Endometrium (tissue), 2 donors: Measurements from ENCODE around the gene WFDC11.
"Not testable (repeated sequence)": the region's sequence is repeated elsewhere in the genome, so short reads cannot be mapped to it uniquely, and the experiment has no call there.

Source experiments
- FAIRE-seq: peaks from 2 replicates; lab custom pipeline; 2012; peaks lifted over from hg19 to GRCh38; lab: Jason Lieb, UNC
- donor health status: control.
- donor health status: control.

WFDC11 gene

DNA sequence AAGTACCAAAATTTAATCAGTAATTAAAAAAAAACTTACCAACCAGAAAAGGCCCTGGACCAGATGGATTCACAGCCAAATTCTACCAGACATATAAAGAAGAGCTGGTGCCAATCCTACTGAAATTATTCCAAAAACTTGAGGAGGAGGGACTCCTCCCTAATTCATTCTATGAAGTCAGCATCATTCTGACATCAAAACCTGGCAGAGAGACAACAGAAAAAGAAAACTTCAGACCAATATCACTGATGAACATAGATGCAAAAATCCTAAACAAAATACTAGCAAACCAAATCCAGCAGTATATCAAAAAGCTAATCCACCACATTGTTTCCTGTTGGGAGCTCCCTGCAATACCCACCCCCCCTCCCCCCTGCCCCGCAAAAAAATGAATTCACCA is at the start of gene WFDC11:
Gene WFDC11, minus strand, starts transcription at position 101 of the 400 bp plus-strand sequence. CDS start 19,639 bp downstream, outside the sequence.
- FAIRE-seq: no peak

DNA sequence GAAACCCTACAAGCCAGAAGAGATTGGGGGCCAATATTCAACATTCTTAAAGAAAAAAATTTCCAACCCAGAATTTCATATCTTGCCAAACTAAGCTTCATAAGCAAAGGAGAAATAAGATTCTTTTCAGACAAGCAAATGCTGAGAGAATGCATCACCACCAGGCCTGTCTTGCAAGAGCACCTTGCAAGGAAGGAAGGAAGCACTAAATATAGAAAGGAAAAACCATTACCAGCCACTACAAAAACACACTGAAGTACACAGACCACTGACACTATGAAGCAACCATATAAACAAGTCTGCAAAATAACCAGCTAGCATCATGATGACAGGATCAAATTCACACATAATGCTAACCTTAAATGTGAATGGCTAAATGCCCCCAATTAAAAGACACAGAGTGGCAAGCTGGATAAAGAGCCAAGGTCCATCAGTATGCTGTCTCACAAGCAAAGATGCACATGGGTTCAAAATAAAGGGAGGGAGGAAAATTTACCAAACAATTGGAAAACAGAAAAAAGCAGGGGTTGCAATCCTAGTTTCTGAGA is 46.2 kb upstream of the WFDC11 start:
- not testable (repeated sequence) for FAIRE-seq

DNA sequence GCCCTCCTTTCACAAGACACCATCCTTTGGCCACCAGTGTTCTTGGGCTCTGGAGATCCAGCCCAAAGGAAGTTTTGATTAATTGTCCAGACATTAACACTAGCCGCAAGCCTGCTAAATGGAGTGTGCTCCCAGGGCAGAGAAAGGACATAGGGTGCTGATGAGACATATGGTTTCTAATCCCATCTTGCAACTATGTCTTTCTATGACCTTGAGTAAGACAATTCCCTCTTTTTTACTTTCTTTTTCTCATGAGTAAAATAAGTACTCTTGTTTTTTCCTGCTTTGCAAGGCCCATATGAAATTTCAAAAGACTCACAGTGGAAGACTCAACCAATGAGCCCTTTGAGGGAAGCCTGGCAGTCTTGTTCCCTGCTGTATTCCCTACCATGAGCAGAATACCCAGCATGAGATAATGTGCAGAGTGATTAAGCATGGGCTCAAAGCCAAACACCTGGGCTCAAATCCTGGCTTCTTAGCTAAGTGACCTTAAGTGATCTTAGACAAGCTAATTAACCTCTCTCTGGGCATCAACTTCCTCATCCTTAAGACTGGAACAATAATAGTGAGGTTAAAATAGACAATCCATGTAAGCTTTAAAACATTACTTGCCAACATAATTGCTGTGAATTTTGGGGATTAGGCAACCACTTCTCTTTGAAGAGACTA is 35.1 kb upstream of the WFDC11 start, which contains the start of gene WFDC10B:
Gene WFDC10B, minus strand, starts transcription at position 51 of the 669 bp plus-strand sequence. CDS start 19,027 bp downstream, outside the sequence.
- FAIRE-seq: no peak

DNA sequence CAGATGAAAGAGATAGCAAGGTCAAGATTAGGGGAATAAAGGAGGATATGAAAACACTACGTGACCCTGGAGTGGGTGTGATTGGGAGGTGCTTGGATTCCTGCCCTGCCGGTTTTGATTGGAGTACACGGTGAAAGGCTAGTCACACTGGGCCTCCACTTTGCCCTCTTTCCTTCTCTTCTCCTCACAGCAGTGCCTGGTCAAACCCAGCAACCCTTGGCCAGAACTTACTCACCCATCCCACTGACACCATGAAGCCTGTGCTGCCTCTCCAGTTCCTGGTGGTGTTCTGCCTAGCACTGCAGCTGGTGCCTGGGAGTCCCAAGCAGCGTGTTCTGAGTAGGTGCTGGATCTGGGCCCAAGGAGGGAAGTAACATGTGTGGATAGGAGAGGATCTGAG is 31.8 kb upstream of the WFDC11 start, which contains the start of gene WFDC13:
Gene WFDC13, plus strand, starts transcription at position 166 of the 400 bp plus-strand sequence. Its CDS starts 86 bp downstream, at position 252.
- FAIRE-seq: no peak

DNA sequence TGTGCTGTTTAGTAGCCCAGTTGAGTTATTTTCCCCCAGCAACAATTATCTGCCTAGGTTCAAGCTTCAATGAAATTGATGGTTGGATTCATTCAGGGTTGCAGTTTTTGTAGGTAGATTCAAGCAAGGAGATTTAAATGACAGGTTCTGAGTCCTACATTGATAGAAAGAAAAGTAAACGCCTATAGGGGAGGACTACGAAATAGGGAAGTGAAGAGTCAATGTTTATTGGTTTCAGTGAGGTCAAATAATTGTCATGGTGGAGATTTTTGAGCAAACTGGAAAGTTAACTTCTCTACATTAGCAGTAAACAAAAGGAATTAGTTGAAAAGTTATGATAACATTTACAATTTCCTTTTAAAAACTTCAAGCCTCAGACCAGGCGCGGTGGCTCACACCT is 31.1 kb upstream of the WFDC11 start:
- FAIRE-seq: no peak

DNA sequence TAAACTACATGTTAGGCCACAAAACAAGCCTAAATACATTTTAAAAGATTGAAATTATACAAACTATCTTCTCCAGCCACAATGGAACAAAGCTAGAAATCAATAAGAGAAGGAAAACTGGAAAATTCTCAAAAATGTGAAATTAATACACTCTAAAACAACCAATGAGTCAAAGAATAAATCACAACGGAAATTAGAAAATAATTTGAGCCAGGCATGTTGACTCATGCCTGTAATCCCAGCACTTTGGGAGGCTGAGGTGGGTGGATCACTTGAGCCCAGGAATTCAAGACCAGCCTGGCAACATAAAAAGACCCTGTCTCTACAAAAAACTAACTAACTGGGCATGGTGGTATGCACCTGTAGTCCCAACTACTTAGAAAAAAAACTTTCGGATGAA is 25.5 kb upstream of the WFDC11 start:
- FAIRE-seq: no peak

DNA sequence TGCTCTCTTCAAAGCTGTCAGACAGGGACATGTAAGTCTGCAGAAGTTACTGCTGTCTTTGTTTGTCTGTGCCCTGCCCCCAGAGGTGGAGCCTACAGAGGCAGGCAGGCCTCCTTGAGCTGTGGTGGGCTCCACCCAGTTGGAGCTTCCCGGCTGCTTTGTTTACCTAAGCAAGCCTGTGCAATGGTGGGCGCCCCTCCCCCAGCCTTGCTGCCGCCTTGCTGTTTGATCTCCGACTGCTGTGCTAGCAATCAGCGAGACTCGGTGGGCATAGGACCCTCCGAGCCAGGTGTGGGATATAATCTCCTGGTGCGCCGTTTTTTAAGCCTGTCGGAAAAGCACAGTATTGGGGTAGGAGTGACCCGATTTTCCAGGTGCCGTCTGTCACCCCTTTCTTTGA is 23.3 kb upstream of the WFDC11 start:
- FAIRE-seq: not testable (repeated sequence)

DNA sequence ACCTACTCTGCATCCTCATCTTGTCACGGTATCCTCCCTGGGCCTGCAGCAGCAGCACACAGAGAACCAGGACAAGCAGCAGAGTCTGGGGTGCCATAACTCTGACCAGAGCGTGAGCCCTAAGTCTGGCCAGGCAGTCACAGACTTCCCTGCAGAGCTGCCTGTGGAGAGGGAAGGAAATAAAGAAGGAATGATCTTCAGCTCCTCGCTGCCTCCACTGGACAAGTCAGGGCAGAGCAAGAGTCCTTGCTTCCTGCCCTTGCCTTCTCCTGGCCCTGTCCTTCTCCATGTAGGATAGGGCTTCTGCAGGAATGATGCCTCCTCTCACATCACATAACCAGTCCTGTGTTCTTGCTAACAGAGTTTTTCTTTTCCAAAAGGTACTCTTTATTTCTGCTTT is 15.9 kb upstream of the WFDC11 start:
- FAIRE-seq: no peak

DNA sequence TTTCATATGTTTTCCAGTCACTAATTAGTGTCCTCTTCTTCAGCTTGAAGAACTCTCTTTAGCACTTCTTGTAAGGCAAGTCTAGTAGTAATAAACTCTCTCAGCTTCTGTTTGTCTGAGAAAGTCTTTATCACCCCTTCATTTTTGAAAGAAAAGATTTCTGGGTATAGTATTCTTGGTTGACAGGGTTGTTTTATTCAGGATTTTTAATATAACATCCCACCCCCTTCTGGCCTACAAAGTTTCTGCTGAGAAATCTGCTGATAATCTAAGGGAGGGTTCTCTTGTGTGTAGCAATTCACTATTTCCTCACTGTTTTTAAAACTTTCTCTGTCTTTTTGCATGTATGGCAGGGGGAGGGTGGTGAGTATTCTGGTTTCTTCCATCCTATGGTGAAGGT is 9.6 kb upstream of the WFDC11 start:
- FAIRE-seq: no peak

DNA sequence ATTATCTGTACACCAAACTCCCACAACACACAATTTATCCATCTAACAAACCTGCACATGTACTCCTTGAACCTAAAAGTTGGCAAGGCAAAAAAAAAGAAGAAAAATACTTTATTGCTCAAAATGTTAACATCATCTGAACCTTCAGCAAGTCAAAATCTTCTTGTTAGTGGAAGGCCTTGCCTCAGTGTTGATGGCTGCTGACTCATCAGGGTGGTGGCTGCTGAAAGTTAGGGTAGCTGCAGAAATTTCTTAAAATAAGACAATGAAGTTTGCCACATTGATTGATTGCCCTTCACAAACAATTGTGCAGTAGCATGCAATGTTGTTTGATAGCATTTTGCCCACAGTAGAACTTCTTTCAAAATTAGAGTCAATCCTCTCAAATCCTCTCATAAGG is 2.7 kb upstream of the WFDC11 start:
- no peak for FAIRE-seq

DNA sequence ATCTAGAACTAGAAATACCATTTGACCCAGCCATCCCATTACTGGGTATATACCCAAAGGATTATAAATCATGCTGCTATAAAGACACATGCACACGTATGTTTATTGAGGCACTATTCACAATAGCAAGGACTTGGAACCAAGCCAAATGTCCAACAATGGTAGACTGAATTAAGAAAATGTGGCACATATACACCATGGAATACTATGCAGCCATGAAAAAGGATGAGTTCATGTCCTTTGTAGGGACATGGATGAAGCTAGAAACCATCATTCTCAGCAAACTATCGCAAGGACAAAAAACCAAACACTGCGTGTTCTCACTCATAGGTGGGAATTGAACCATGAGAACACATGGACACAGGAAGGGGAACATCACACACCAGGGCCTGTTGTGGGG is 13.0 kb downstream of the WFDC11 start:
- FAIRE-seq: not testable (repeated sequence)

DNA sequence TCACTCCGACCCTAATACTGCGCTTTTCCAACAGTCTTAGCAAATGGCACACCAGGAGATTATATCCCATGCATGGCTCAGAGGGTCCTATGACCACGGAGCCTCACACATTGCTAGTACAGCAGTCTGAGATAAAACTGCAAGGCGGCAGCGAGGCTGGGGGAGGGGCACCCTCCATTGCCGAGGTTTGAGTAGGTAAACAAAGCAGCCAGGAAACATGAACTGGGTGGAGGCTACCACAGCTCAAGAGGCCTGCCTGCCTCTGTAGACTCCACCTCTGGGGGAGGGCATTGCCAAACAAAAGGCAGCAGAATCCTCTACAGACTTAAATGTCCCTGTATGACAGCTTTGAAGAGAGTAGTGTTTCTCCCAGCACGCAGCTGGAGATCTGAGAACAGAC is 18.3 kb downstream of the WFDC11 start:
- FAIRE-seq: not testable (repeated sequence)

DNA sequence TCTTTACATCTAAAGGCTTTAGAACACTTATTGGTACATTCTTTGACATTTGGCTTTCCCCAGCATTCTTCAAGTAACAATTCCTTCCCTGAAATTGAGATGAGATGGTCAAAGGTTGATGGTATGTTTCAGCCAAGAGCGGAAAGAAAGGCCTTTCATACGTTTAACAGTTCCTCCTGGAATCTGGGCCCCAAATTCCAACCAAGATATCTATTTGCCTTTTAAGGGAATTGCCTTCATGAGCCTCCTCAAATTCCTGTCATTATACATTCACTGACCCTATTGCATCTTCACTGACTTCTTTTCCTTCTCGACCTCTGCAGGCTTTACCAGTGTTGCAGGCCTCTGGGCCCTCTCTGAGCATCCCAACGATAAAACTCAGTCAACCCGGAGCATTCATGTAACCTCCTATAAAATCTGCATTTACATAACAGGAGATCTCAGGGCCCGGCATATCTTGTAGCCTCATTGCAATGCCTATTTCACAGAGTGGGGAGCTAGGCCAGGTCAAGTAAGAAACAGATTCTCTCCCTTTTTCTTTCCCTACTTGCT is 20.7 kb downstream of the WFDC11 start:
- no peak for FAIRE-seq

DNA sequence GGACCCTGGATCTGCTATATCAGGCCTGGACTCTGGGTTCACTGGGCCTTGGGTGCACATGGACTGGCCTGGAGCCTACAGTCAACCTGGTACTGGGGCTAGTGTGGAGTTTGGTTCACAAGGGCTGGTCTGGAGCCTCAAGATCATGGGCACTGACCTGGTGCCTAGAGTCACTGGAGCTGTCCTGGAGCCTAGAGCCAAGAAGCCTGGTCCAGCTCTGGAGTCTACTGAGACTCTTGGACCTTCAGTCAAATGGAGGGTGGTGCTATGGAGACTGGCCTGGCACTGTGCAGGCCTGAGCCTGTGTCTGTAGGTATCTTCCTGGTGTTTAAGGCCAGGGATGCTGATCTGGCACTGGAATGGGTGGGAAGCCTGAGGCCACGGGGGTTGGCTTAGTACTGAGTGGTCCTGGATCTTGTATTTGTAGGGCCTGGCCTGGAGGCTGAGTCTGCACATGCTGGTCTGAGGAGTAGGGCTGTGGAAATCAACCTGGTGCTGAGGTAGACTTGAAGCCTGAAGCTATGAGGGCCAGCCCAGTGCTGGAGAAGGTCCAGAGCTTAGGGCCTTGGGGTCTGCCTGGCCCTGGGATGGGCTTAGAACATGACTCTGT is 22.5 kb downstream of the WFDC11 start:
- FAIRE-seq: no peak

DNA sequence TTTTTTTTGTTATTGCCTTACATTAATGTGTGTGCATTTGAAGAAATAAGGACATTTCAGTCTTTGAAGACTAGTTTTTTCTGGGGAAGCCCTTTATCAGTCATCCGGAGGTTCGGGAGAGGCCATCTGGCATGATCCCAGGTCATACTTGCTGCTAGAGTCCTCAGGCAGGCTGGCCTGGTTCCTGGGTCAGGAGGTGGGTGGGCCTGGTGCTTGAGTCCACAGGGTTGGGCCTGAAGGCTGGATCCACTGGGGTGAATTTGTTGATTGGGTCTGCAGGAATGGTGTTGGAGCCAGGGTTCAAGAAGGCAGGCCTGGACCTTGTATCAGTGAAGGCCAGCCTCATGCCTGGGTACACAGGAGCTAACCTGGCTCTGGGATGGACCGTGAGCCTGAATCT is 23.2 kb downstream of the WFDC11 start:
- no peak for FAIRE-seq

DNA sequence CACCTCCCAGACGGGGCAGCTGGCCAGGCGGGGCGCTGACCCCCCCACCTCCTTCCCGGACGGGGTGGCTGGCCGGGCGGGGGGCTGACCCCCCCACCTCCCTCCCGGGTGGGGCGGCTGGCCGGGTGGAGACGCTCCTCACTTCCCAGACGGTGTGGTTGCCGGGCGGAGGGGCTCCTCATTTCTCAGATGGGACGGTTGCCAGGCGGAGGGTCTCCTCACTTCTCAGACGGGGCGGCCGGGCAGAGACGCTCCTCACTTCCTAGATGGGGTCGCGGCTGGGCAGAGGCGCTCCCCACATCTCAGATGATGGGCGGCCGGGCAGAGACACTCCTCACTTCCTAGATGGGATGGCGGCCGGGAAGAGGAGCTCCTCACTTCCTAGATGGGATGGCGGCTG is 24.2 kb downstream of the WFDC11 start:
- FAIRE-seq: not testable (repeated sequence)

DNA sequence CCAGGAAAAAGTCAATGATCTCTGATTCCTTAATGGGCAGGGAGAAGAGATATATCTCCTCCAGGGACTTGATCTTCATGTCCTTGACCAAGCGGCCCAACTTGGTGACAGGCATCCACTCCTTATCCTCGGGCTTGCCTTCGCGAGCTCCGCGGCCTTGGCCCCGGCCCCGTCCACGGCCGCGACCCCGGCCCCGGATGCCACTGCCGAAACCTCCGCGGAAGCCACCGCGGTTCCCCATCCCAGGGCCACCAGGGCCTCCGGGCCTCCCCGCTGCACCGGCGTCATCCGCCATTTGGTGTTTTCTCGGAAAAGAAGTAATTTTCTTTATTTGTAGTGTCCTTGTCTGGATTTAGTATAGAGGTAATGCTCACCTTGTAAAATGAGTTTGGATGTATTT is 29.0 kb downstream of the WFDC11 start:
- not testable (repeated sequence) for FAIRE-seq

DNA sequence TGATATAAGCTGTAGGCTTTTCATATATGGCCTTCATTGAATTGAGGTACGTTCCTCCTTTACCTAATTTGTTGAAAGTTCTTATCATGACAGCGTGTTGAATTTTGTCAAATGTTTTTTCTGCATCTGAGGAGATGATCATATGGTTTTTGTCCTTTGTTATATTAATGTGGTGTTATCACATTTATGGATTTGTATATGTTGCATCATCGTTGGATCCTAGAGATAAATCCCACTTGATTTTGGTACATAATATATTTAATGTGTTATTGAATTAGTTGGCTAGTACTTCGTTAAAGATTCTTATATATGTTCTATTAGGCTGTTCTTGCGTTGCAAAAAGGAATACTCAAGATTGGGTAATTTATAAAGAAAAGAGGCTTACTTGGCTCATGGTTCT is 30.4 kb downstream of the WFDC11 start:
- no peak for FAIRE-seq

DNA sequence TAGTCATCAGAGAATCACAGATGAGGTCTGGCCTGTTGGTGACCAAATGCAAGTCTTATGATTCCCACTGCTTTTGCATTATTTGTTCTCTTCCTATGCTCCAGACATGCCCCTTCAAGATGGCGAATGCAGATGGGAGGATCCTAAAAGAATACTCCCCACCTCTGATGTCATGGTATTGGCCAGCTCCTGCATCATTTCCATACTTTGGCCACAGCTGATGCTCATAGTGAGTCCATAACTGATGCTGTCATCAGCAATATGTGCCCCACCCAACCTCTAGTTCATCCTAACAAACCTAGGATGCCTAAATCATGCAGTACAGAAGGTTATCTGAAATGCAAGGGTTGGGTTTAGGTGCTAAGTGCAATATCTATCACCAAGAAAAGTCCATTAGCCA is 33.5 kb downstream of the WFDC11 start:
- FAIRE-seq: no peak

DNA sequence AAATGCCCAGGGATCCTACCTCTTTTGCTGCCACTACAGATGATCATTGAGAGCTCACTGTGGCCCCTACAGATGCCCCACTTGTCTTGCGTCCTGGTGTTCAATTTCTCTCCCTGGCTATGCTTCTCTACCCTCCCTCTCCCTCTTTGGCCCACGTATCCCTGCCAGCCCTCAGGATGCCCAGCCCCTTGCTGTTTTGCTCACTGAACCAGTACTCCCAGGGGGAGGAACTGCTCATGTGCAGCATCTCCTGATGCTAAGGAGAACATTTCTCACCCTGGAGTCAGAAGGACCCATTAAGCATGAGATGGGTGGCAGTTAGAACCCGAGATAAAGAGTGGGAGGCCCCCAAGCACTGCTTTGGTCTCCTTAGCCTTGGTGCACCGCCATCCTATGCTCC is 38.9 kb downstream of the WFDC11 start, which contains the start of gene WFDC9:
Gene WFDC9, minus strand, starts transcription at position 101 of the 400 bp plus-strand sequence. CDS start 21,103 bp downstream, outside the sequence.
- FAIRE-seq: no peak

DNA sequence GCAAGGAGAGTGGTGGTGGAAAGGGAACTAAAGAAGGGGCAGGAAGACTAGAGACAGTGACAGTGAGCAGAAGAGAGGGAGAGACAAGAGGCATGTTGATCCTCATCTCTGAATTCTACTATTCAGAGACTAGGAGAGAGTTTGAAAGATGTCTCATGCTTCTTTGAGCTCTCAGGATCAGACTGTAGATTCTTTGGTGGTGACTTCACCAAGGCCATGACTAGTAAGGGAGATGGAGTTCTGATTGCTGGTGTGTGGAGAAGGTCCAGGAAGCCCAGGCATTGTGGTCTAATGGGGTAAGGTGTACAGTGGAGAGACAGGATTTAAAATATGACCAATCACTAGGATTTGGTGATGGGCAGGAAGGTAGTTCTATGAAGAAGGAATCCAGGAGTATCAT is 39.7 kb downstream of the WFDC11 start:
- FAIRE-seq: no peak

DNA sequence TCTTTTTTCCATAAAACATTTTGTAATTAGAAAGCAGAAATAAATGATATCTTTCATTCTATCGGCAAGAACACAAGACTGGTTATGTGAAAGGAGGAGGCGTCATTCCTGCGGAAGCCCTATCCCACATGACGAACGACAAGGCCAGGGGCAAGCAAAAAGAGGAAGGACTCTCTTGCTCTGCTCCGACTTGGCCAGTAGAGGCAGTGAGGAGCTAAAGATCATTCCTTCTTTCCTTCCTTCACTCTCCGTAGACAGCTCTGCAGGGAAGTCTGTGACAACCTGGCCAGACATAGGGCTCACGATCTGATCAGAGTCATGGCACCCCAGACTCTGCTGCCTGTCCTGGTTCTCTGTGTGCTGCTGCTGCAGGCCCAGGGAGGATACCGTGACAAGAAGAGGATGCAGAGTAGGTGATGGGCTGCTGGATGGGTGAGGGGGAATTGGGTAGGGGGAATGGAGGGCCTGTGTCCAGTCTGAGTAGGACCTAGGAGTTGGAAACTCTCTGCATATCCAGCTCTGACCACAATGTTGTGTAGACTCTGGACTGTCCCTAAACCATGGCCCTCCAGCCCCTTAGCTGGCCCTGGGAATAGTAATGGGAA is 40.4 kb downstream of the WFDC11 start, which contains the start of gene WFDC10A:
Gene WFDC10A, plus strand, starts transcription at position 244 of the 605 bp plus-strand sequence. Its CDS starts 75 bp downstream, at position 319.
- FAIRE-seq: no peak
